ENCODE results near the gene THADA. TPM values are rescaled to one million over a fixed set of nuclear protein-coding genes. Genes with fewer than 3 reads are reported as not detected.
"Not testable (repeated sequence)": the region's sequence is repeated elsewhere in the genome, so short reads cannot be mapped to it uniquely, and the experiment has no call there.

Gene THADA
- total RNA-seq, 1 experiment from 2014 or later = 22.0 TPM

DNA sequence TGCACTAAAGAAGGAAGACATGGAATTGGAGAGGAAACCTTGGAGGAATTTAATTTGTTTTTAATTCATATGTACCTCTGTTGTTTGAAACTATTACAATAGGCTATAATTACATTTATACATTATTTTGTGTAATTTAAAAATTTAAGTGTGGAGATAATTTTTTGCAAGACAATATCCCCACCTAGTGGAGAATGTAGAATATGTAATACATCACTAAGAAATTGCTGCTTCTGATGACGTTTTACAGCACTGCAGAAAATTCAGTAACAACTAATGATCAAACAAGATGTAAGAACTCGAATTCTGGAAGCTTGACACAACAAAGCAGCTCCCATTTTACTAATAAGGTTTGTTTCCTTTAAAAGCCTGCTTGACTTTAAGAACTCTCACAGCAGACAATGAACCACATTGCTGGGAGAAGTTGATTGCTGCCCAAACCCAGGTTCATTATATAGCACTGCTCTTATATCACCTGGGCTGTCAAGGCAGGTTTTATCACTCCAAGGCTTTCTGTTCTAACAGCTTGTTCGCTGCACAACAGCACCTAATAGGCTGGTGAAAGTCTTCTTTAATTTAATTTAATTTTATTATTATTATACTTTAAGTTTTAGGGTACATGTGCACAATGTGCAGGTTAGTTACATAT, 53.4 kb downstream of the THADA start:
- DNase-seq (ENCODE audit: low read depth) = peak; percentile 52

- DNase-seq (ENCODE audit: low read depth) = no peak
Measured at GRCh38 chr2:43541165-43541564, 54.7 kb downstream of the THADA start.

DNA sequence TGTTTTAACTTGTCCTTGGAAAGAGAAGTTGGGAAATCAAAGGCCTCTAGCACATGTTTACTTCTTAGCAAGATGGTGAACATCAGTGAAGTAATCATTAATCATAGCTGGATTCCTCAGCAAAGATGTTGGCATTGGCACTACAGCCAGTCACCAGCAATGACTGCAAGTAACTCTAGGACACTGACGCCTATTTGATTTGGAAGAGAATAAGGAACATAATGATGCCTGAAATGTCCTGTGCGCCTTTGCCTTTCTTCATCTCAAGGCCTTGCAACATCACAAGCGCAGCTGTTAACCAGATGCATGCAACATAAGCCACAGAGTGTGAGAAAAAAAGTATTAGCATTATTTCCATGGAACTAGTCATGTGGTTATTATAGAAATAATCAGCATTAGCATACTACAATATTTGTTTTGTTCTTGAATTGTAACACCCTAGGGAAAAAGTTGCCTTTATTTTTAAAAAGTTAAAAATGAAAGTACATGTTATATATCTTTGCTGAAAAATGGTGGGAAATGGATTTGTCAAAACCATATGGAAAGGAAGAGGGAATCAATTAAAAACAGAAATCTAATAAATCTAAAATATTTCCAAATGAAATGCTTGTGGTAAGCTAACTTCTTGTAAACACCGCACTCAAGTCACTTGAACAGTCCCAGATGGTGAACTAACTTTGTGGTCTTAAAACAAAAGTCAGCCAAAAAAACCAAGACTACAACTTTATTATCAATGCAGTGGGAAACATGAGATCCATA, 55.6 kb downstream of the THADA start:
- peak; percentile 86 for DNase-seq (ENCODE audit: low read depth)

DNA sequence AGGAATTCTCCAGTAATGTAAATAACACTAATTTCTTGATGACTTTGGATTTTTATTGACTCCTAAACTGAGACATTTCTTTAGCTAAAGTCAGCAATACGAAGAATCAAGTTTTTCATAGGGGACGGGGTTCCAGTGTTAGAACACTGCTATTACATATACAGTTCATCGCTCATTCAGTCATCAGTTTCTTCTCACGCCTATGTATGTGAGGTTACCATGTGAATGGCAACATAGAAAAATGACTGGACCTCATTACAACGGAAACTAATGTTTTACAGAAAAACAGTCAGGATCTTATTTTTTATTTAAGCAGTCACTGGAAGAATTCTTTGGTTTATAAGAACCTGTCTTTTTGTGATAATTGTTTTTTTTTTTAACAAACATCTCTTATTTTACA, 56.4 kb downstream of the THADA start:
- DNase-seq (ENCODE audit: low read depth) = no peak

GRCh38 chr2:43538034-43538670, 57.7 kb downstream of the THADA start:
- peak; percentile 23 for DNase-seq (ENCODE audit: low read depth)

- DNase-seq (ENCODE audit: low read depth) = no peak
Measured at GRCh38 chr2:43537137-43537536, 58.7 kb downstream of the THADA start.

GRCh38 chr2:43534569-43534968, 61.3 kb downstream of the THADA start:
- DNase-seq (ENCODE audit: low read depth) = no peak

- DNase-seq (ENCODE audit: low read depth) = not testable (repeated sequence)
Measured at GRCh38 chr2:43532572-43532971, 63.3 kb downstream of the THADA start.

DNA sequence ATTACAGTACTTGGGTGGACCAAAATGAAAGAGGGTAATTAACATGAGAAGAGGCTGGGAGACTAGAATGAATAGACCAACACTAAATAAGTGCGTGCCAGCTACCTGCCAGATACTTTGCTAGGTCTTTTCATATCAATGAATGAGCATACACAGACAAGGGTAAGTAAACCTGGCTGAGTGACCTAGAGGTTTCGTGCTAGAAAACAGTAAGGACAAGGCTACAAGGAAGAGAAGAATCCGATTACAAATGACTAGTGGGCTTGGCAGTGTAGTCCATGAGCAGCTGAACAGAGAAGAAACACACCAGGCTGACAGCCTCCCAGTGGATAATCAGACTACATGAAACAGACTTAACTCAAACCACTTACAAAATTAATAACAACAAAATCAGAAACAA, 64.6 kb downstream of the THADA start:
- no peak for DNase-seq (ENCODE audit: low read depth)

GRCh38 chr2:43526994-43527393, 68.8 kb downstream of the THADA start:
- DNase-seq (ENCODE audit: low read depth) = no peak

GRCh38 chr2:43525506-43525905, 70.3 kb downstream of the THADA start:
- no peak for DNase-seq (ENCODE audit: low read depth)

DNA sequence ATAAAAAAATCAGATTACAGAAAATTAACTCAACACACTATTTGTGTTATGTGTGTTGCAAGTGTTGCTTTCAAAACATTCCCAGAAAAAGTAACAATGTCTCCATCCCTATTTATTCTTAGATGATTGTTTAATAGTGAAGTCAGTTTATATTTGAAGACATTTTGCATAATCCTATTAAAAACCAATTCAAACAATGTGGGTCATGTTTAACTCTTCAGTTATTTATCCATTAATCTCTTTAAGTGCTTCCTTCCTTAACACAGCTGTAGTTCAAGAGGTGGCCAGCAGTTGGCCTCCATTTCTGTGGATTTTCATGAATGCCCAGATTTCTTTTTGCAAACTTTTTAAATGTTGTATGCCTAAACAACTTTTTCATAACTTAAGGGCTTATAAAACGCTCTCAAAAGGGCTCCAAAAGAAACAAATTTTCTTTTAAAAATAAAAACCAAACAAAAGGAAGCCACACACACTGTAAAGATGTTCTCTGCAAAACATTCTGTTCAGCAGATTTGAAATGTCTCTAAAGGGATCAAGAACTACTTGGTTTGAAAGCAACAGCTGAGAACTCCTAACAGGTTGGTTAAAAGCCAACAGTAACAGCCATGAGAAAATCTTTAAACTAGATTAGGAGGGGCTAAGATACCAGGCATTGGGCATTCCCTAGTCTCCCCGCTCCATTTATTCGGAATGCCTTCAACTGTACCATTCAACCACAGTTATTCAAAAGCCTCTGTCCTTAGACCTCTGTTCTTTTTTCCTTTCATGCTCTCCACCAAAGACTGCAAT, 71.5 kb downstream of the THADA start:
- peak; percentile 8 for DNase-seq (ENCODE audit: low read depth)

GRCh38 chr2:43522177-43522576, 73.7 kb downstream of the THADA start:
- no peak for DNase-seq (ENCODE audit: low read depth)

DNA sequence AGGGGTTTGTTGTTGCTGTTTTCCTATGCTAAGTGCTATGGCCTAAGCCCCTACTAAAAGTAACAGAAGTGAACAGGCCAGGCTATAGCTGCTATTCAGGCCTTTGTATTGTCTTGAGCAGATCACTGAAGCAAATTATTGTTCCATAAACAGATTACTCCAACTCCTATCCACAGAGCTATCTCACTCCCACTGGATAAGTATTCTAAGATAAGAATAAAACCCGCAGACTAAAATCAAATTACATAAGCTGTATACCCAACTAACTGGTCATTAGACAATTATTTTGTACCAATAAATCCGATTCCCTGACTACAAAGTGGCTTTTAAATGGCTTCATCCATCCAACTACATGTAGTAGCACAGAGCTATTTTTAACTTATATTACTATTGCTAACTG, 74.3 kb downstream of the THADA start:
- DNase-seq (ENCODE audit: low read depth) = no peak

DNA sequence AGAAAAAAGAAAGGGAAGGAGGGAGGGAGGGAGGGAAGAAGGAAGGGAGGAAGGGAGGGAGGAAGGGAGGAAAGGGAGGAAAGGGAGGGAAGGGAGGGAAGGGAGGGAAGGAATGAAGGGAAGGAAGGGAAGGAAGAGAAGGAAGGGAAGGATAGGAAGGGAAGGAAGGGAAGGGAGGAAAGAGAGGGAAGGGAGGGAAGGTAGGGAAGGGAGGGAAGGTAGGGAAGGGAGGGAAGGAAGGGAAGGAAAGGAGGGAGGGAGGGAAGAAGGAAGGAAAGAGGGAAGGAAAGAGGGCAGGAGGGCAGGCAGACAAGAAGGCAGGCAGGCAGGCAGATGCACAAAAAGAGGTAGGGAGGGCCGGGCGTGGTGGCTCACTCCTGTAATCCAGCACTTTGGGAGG, 74.9 kb downstream of the THADA start:
- DNase-seq (ENCODE audit: low read depth) = no peak

- DNase-seq (ENCODE audit: low read depth) = peak; percentile 85
Measured at GRCh38 chr2:43519643-43520221, 76.1 kb downstream of the THADA start.

- no peak for DNase-seq (ENCODE audit: low read depth)
Measured at GRCh38 chr2:43518718-43519117, 77.1 kb downstream of the THADA start.

DNA sequence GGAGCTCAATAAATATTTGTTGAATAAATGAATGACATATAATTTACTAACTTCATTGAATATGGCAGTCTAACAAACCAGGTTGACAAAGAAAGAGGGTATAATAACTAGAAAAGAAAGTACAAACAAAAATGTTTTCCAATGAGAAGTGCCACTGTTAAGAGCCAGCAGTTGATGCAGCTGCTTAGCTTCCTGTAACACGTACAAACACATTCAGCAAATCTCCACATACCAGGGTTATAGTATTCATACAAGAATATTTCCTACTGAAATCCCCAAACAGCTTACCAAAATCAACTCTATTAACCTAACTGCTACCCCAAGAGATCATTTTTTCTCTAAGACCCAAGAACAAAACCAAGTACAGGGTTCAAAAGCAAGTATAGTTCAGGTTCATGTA, 77.7 kb downstream of the THADA start:
- no peak for DNase-seq (ENCODE audit: low read depth)

GRCh38 chr2:43515807-43516497, 79.9 kb downstream of the THADA start:
- no peak for DNase-seq (ENCODE audit: low read depth)

DNA sequence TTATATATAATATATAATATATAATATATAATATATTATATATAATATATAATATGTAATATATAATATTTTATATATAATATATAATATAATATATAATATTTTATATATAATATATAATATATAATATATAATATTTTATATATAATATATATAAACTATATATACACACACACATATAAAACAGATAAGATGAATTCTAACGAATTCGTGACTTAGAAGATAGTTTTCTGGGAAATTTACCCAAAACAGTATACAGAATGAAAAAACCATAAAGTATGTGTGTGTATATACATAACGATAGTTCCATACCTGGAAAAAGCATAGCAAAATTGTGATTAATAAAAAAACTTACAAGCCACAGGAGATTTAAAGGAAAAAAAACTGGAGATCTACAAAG, 80.6 kb downstream of the THADA start:
- no peak for DNase-seq (ENCODE audit: low read depth)

- DNase-seq (ENCODE audit: low read depth) = no peak
Measured at GRCh38 chr2:43513796-43514195, 82.0 kb downstream of the THADA start.

Data from RPMI7951 (cell line).